Breast epithelium (tissue), 3 donors: ENCODE results near the gene SH2D7.

ENCODE experiments used
- POLR2A ChIP-seq: fragments of 450-650 bp; IDR thresholded peaks from one replicate; pipeline ENCODE4 v1.6.1; 2016; ENCODE audit warnings: antibody characterized with exemption, mild to moderate bottlenecking, moderate library complexity
- TF ChIP-seq, protein P1 (sequence below), 3 donors: fragments of 450-650 bp; IDR thresholded peaks; one replicate each; pipeline ENCODE4 v1.5.1; 2016 to 2017; ENCODE audit warnings: antibody characterized with exemption in 3 of 3, mild to moderate bottlenecking in 3 of 3, moderate library complexity in 3 of 3

GRCh38 chr15:78061963-78062427 lies 30.4 kb upstream of the SH2D7 start:
- TF ChIP-seq, protein P1, sequence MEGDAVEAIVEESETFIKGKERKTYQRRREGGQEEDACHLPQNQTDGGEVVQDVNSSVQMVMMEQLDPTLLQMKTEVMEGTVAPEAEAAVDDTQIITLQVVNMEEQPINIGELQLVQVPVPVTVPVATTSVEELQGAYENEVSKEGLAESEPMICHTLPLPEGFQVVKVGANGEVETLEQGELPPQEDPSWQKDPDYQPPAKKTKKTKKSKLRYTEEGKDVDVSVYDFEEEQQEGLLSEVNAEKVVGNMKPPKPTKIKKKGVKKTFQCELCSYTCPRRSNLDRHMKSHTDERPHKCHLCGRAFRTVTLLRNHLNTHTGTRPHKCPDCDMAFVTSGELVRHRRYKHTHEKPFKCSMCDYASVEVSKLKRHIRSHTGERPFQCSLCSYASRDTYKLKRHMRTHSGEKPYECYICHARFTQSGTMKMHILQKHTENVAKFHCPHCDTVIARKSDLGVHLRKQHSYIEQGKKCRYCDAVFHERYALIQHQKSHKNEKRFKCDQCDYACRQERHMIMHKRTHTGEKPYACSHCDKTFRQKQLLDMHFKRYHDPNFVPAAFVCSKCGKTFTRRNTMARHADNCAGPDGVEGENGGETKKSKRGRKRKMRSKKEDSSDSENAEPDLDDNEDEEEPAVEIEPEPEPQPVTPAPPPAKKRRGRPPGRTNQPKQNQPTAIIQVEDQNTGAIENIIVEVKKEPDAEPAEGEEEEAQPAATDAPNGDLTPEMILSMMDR (IDR thresholded peaks at IDR 0.05): no peak
- no peak for TF ChIP-seq POLR2A
